HG02642 (cell line): ENCODE measurements around the gene GNG7.
A peak's percentile ranks its signal among the peaks of the same experiment; 100 is the strongest.
"Not testable (repeated sequence)": the region's sequence is repeated elsewhere in the genome, so short reads cannot be mapped to it uniquely, and the experiment has no call there.

ENCODE experiments used
- ATAC-seq: cut with Tn5 transposase; IDR thresholded peaks from one replicate; pipeline ENCODE4 v1.9.1; 2021; ENCODE audit warnings: mild to moderate bottlenecking; ENCODE audit not compliant: unreplicated experiment, poor library complexity

The GNG7 gene

DNA sequence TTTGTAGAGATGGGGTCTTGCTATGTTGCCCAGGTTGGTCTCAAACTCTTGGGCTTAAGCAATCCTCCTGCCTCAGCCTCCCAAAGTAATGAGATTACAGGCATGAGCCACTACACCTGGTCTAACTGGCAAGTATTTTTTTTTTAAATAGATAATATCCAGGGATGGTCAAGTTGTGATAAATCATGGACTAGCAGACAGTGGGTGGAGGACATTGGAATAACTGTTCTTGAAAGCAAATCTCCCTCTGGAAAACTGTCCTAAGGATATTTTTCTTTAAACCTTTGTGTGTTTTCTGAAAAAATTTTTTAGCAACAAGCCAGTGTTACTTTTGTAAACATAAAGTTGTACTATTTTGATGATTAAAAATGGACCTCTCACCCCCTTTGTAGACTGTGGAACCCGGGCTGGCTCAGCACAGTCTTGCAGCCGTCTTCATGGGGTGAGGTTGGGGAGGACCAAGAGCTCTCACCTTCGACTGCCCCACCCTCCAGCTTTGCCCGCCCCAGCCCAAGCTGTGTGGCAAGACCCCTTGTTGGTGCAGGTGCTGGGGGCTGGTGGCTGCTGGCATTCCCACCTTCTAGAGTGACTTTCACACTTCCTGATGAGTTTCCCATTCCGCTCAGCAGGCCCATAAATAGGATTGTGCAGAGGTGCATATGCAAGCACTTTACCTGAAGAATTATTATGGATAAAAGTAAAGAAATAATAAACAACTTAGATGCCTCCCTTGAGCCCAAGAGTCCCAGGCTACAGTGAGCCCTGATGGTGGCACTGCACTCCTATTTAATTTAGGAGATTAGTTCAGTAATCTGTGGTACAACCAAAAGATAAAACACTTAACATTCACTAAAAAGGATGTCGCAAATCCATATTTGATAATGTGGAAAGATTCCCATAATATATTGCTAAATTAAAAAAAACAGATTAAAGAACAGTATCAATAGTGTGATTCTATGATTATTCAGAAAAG, 119.2 kb downstream of the GNG7 start:
- no peak for ATAC-seq

DNA sequence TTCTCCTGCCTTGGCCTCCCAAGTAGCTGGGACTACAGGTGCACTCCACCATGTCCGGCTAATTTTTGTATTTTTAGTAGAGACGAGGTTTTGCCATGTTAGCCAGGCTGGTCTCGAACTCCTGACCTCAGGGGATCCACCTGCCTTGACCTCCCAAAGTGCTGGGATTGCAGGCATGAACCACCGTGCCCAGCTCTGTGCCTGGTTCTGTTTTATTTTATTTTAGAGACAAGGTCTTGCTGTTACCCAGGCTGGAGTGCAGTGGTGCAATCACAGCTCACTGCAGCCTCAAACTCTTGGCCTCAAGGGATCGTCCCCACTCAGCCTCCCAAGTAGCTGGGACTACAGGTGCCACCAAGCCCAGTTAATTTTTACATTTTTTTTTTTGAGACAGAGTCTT, 122.1 kb downstream of the GNG7 start:
- ATAC-seq: not testable (repeated sequence)

DNA sequence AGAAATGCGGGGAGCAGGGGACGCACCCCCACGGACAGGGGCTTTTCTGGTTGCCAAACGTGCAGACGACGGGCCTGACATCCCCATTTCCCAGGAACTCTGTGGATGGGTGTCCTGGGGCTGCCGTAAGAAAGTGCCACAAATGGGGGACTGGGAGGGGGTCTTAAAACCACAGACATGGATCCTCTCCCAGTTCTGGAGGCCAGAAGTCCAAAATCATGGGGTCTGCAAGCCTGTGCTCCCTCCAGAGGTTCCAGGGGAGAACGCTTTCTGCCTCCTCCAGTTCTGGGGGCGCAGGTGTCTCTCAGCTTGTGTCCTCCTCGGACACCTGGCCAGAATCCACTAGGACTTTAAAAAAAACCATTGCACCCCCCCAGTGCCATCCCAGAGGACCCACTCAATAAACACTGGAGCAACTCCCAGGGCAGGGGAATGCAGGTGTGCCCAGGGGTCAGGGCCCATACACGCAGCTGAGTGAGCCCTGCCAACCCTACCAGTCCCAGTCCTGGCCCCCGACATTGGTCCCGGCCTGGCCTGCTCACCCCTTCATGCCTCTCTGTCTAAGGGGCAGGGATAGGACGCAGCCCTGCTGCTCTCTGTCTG, 122.7 kb downstream of the GNG7 start:
- no peak for ATAC-seq

DNA sequence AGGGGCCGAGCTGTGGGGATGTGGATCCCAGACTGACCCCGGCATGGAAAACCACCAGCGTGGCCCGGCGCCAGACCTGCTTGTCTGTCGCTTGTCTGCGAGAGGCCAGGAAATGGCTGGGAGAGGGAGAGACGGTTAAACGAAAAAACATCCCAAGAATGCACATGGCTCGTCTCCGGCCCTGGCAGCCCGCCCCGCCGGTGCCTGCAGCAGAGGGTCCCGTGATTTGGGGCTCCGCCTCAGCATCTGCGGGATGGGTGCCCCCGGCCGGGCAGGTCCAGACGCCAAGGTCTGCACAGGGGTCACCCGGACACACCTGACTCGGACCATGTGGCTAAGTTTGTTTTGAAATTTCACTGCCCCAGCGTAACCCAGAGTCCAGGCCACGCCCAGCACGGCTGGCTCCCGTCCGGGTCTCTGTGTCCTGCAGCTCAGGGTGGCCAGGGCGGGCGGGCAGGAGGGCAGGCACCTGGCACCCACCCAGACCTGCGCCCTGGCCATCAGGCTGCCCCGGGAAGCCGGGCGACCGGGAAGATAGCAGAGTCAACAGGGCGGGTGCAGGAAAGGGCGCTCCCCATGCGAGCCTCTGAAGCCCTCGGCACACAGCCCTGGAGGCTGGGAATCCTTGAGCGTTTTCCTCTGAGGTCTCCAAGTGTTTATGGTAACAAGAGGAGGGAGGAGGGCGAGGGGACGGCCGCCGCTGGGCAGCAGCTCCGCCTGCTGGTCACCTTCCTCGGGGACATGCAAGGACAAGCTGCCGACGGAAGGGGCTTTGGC, 123.4 kb downstream of the GNG7 start:
- no peak for ATAC-seq

DNA sequence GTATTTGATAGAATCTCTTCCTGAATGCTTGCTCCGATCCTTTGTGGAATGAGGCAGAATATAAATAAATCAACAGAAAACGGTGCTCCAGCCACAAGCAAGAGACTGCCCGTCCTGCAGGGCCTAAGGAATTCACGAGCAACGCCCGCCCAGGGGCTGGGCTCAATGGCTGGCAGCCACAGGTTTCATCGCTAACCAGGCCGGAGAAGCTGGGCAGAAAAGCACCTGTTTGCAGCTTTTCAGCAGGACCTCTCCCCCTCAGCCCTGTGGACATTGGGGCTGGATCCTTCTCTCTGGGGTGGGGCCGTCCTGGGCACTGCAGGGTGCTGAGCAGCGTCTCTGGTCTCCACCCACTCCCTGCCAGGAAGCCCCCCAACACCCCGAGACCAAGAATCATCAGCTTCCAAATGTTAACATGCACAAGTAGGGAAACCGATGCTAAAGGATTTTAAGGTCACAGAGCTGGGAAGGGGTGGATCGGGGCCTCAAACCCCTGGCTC, 124.1 kb downstream of the GNG7 start:
- no peak for ATAC-seq

DNA sequence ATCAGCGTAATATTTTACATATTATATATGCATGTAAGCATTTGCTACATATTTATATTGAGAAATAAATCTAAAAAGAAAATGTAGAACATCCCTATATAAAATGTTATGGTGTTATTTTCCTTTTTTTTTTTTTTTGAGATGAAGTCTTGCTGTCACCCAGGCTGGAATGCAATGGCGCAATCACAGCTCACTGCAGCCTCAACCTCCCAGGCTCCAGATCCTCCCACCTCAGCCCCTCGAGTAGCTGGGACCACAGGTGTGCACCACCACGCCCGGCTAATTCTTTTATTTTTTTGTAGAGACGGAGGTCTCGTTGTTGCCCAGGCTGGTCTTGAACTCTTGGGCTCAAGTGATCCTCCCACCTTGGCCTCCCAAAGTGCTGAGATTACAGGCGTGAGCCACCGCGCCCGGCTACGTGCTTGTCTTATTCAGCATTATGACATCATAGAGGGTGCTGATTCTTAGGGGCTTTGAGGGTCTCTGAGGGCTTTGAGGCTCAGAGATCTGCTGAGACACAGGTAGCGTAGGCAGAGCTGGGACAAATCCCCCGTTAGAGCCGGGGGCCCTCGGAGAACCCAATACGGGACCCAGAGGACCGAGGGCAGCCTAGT, 124.7 kb downstream of the GNG7 start:
- no peak for ATAC-seq

DNA sequence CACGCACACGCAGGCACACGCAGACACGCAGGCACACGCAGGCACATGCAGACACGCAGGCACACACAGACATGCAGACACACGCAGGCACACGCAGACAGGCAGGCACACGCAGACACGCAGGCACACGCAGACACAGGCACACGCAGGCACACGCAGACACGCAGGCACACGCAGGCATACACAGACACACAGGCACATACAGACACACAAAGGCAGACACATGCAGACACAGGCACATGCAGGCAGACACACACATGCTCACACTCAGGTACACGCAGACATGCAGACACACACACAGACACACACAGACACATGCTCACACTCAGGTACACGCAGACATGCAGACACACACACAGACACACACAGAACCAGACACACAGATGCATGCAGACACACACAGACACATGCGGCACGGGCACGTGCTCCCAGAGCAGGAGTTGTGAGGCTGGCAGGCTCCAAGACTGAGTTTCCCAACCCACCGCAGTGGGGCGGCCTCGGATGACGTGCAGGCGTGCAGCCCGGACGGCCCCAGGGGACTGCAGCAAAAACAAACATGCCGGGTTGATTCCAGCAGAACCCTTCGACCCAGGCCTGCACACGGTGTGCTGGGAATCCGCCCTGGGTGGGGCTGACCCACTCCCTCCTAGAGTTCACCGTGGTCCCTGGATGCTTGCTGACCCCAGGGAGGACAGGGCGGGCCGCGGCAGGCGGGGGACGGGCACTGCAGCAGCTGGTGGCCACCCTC, 126.6 kb downstream of the GNG7 start:
- ATAC-seq: no peak

DNA sequence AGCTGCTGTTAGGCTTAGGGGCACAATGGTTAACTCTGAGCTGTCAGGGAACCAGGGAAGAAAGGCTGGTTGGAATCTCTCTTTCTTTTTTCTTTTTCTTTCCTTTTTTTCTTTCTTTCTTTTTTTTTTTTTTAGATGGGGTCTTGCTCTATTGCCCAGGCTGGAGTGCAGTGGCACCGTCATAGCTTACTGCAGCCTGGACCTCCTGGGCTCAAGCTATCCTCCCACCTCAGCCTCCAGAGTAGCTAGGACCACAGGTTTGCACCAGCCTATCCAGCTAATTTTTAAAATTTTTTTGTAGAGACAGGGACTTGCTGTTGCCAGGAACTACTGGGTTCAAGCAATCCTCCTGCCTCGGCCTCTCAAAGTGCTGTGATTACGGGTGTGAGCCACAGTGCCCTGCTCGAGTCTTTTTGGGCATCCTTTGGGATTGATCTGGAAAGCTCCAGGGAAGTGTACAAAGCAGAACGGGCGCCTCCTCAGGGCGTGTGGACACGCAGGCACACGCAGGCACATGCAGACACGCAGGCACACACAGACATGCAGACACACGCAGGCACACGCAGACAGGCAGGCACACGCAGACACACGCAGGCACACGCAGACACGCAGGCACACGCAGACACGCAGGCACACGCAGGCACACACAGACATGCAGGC, 127.4 kb downstream of the GNG7 start:
- no peak for ATAC-seq

DNA sequence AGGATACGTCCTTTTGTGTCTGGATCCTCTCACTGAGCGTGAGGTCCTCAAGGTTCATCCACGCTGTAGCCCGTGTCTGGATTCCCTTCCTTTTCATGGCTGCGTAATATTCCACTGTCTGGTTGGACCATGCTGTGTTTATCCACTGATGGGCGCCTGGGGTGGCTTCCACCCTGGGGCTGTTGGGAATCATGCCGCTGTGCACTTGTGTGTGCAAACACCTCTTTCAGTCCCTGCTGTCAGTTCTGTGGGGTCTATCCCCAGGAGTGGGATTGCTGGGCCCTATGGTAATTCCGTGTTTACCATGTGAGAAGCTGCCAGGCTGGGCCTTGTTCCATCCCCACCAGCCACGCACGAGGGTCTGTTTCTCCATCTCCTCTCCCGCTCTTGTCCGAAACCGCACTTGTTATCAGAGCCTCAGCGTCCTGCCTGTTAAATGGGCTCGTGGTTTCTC, 128.0 kb downstream of the GNG7 start:
- ATAC-seq: no peak

DNA sequence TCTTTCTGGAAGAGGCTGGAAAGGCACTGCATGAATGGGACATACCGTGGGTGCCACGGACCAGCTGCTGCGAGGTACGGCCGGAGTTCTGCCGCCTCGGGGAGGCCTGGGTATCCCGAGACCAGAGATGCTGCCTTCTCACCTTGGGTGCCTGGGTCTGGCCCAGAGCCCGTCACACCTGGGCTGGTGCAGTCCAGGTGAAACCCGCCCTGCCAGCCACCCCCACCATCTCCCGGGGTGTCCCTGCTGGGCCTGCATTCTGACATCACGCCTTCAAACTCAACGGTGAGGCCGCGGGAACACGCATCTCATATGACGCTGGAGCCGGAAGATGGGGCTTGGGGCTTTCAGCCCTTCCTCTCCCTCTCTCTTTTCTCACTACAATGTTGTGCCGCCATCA, 128.6 kb downstream of the GNG7 start:
- no peak for ATAC-seq

DNA sequence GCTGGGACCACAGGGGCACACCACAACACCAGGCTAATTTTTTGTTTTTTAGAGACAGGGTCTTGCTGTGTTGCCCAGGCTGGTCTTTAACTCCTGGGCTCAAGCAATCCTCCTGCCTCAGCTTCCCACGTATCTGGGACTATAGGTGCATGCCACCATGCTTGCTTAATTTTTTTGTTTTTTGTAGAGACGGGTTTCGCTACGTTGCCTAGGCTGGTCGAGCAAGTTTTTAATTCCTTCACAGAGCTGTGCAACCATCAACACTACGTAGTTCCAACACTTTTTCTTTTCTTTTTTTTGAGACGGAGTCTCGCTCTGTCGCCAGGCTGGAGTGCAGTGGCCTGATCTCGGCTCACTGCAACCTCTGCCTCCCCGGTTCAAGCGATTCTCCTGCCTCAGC, 130.3 kb downstream of the GNG7 start:
- ATAC-seq: not testable (repeated sequence)

DNA sequence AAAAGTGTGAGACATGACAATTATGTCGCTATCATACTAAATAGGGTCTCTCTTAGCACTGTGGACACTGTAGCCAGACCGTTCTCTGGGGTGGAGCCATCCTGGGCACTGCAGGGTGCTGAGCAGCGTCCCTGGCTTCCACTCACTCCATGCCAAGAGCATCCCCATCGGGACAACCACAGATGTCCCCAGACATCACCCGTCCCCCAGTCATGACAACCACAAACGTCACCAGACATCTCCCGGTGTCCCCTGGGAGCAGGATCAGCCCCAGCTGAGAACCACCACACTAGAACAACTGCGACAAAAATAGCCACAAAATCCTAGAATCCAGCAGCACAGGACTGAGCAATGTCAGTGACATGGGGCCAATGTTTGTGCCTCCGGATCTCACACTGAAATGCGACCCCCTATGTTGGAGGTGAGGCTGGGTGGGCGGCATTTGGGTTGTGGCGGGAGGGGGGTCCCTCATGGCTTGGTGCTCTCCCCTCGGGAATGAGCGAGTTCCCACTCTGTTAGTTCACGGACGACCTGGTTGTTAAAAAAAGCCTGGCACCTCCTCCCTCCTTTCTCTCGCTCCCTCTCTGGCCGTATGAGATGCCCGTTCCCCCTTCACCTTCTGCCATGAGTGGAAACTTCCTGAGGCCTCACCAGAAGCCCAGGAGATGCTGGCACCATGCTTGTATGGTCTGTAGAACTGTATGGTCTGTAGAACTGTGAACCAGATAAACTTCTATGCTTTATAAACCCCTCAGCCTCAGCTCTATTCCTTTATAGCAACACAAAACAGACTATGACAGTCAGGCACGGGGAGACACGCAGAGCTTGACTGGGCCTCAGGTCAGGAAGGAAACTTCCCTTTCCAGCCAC, 132.7 kb downstream of the GNG7 start:
- no peak for ATAC-seq

DNA sequence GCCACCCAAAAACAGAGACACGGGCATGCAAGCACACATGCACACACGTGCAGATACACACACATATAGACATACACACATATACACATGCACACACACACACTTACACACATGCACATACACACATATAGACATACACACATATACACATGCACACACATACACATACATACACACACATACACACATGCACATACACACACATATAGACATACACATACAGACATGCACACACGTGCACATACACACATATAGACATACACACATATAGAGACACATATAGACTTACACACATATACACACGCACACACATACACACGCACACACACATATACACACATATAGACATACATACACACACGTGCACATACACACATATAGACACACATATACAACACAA, 134.5 kb downstream of the GNG7 start:
- ATAC-seq: no peak

DNA sequence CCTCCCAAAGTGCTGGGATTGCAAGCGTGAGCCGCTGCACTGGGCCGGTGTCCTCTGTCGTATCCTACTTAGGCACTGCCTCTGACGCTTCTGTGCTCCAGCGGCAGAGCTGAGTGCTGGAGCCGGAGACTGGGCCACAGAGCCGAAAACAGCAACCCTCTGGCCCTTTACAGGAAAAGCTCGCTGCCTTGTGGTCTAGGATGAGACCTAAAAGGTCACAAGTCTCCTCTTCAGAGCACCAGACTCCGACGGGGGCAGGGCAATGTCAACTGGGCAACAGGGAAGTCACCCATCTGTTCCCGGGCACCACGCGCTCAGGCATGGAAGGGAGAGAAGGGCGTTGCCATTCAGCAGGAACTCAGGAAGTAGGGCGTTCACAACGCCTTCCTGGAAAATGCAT, 134.9 kb downstream of the GNG7 start:
- no peak for ATAC-seq

DNA sequence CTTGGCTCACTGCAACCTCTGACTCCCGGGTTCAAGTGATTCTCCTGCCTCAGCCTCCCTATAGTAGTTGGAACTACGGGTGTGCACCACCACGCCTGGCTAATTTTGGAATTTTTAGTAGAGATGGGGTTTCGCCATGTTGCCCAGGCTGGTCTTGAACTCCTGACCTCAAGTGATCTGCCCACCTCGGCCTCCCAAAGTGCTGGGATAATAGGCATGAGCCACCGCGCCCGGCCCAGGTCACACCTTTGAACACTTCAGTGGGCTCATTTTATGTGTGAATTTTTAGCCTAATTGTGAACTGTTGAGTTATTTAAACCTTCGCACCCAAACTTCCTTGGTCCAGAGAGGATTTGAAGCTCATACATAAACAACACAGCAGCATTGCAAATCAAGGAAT, 138.9 kb downstream of the GNG7 start:
- not testable (repeated sequence) for ATAC-seq

DNA sequence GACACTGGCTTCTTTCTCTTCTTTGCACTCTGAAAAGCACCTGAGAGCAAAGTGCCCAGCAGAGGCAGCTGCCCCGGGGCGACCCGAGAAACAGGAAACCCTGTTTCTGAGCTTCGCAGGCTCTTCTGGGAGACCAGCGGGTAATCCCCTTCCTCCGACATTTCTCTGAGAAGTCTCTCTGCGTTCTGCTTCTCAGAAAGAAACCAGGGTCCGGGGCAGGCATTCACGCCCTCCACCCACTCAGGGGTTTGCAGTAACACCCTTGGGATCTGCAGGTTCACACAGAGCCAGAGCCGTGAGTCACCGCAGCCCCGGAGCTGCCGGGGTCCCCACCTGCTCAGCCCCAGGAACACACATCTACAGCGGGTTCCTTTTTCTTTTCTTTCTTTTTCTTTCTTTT, 140.6 kb downstream of the GNG7 start:
- peak; percentile 72 for ATAC-seq

DNA sequence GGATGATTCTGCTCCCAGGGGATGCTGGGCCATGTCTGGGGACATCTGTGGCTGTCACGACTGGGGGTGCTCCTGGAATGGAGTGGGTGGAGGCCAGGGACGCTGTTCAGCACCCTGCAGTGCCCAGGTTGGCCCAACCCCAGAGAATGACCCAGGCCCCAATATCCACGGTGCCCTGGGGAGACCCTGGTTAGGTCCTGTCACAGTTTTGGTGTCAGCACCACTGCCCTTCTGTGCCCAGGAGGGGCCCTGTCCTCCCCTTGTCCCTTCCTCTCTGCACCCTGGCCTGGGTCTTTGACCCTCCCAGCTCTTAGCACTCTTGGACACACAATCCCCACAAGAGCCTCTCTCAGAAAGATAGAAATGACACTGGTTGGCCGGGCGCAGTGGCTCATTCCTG, 141.3 kb downstream of the GNG7 start:
- no peak for ATAC-seq

DNA sequence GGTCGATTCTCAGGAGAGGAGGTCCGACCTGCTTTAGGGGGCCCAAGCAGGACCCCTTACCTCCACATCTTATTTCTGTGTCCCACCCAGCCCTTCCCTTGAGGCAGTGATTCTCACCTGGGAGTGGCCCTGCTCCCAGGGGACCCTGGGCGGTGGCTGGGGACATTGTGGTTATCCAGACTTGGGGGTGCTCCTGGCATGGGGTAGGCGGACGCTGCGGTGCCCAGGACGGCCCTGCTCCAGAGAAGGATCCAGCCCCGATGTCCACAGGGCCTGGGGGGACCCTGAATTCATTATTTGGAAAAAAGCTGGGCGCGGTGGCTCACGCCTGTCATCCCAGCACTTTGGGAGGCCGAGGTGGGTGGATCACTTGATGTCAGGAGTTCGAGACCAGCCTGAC, 142.1 kb downstream of the GNG7 start:
- no peak for ATAC-seq
